Naive B cell (primary cell): Measurements from ENCODE around the gene ZNF616. TPM values are rescaled to one million over a fixed set of nuclear protein-coding genes. Genes with fewer than 3 reads are reported as not detected.

Source experiments
- ATAC-seq, 2 donors: fragments of 150-1000 bp; cut with Tn5 transposase; 2 replicates each; pipeline ENCODE4 v1.10.0; 2021; ENCODE audit warnings: low read depth in 2 of 2, mild to moderate bottlenecking in 2 of 2, moderate library complexity in 2 of 2
- DNase-seq: peaks from one replicate; pipeline ENCODE4 v3.0.0; 2022
- H3K27ac Mint-ChIP-seq, 6 donors: one replicate each; pipeline ENCODE4 v1.8.0; 2020 to 2022; ENCODE audit warnings: mild to moderate bottlenecking in 6 of 6, mixed read lengths in 6 of 6, moderate library complexity in 5 of 6, inconsistent platforms in 2 of 6
- H3K27me3 Mint-ChIP-seq, 3 donors: one replicate each; pipeline ENCODE4 v1.8.0; 2021 to 2022; ENCODE audit warnings: mixed read lengths in 3 of 3, mild to moderate bottlenecking in 1 of 3
- H3K36me3 Mint-ChIP-seq, 2 donors: one replicate each; pipeline ENCODE4 v1.8.0; 2020 to 2022; ENCODE audit warnings: mixed read lengths in 2 of 2, inconsistent platforms in 1 of 2, mild to moderate bottlenecking in 1 of 2
- H3K4me1 Mint-ChIP-seq, 3 donors: one replicate each; pipeline ENCODE4 v1.8.0; 2020 to 2022; ENCODE audit warnings: mixed read lengths in 3 of 3, inconsistent platforms in 1 of 3, mild to moderate bottlenecking in 1 of 3, moderate library complexity in 1 of 3
- H3K4me3 Mint-ChIP-seq, 8 donors: one replicate each; pipeline ENCODE4 v1.8.0; 2020 to 2022; ENCODE audit warnings: mild to moderate bottlenecking in 8 of 8, mixed read lengths in 8 of 8, moderate library complexity in 8 of 8, inconsistent platforms in 2 of 8
- H3K9me3 Mint-ChIP-seq, 7 donors: one replicate each; pipeline ENCODE4 v1.8.0; 2020 to 2022; ENCODE audit warnings: mixed read lengths in 7 of 7, mild to moderate bottlenecking in 5 of 7, inconsistent platforms in 2 of 7, moderate library complexity in 1 of 7
- polyA plus RNA-seq, 6 donors: library from polyadenylated mRNA; unstranded; fragments of 300-500 nt; fragmentation: Illumina TruSeq; gene quantifications; one replicate each; pipeline ENCODE4 v1.2.3, GENCODE V29; 2021; ENCODE audit warnings: low read depth in 6 of 6

Gene ZNF616
- polyA plus RNA-seq, 6 donors from 2014 or later: 2.2 to 7.1 (median 4.9) TPM

- Mint-ChIP-seq H3K27me3 (no peaks in the 10 kb centered on the region), H3K9me3 (peaks cover 12 to 77% (median 38%) of the 10 kb centered on the region in 7 donors), H3K4me1 (peaks cover 28 to 48% (median 39%) of the 10 kb centered on the region in 3 donors), H3K4me3 (peak within 1 kb of the TSS; percentile 94 to 99 (median 98)), H3K27ac (peak within 1 kb of the TSS; percentile 76 to 97 (median 93)), H3K36me3 (peaks cover 27 to 53% of the 10 kb centered on the region in 2 donors)
- DNase-seq (peak; percentile 83), ATAC-seq (peak; percentile 98)
These were observed 44.3 kb downstream of the ZNF616 start, which contains the start of gene ZNF841 for GRCh38 chr19:52095172-52096014. ZNF841 (minus strand) TSS chr19:52095765; CDS start chr19:52084801, 10,964 bp downstream.

GRCh38 chr19:52094526-52095130 is 45.1 kb downstream of the ZNF616 start:
- no peak for ATAC-seq
- Mint-ChIP-seq H3K27me3 (no peaks in the 10 kb centered on the region), H3K4me1 (peaks cover 30 to 51% (median 46%) of the 10 kb centered on the region in 3 donors)

GRCh38 chr19:52086481-52086880 is 53.3 kb downstream of the ZNF616 start:
- DNase-seq (no peak), ATAC-seq (no peak)
- H3K9me3 Mint-ChIP-seq: peaks cover 12 to 79% (median 40%) of the 10 kb centered on the region in 7 donors
- H3K36me3 Mint-ChIP-seq: peaks cover 85 to 91% of the 10 kb centered on the region in 2 donors
- no peak overlapping the region for H3K27ac Mint-ChIP-seq
- peaks cover 4 to 19% (median 12%) of the 10 kb centered on the region in 3 donors for H3K4me1 Mint-ChIP-seq
- H3K4me3 Mint-ChIP-seq: no peak overlapping the region
- no peaks in the 10 kb centered on the region for H3K27me3 Mint-ChIP-seq

More at GRCh38 chr19:52094526-52095130, 45.1 kb downstream of the ZNF616 start:
- Mint-ChIP-seq H3K4me3 (peak overlapping the region; percentile 94 to 99 (median 98)), H3K36me3 (peaks cover 34 to 61% of the 10 kb centered on the region in 2 donors), H3K27ac (peak overlapping the region; percentile 76 to 97 (median 93)), H3K9me3 (peaks cover 12 to 78% (median 34%) of the 10 kb centered on the region in 7 donors)
- DNase-seq: no peak

GRCh38 chr19:52070496-52070895 is 69.2 kb downstream of the ZNF616 start:
- ATAC-seq (no peak), DNase-seq (no peak)
- no peaks in the 10 kb centered on the region for H3K4me1 Mint-ChIP-seq
- H3K36me3 Mint-ChIP-seq: peaks cover 78 to 83% of the 10 kb centered on the region in 2 donors
- no peaks in the 10 kb centered on the region for H3K27me3 Mint-ChIP-seq
- peak overlapping the region in 1 of 8 donors; percentile 15 for H3K4me3 Mint-ChIP-seq
- no peak overlapping the region for H3K27ac Mint-ChIP-seq
- peaks cover 29 to 97% (median 88%) of the 10 kb centered on the region in 7 donors for H3K9me3 Mint-ChIP-seq

- no peak for ATAC-seq
- peaks cover 75 to 80% of the 10 kb centered on the region in 2 donors for H3K36me3 Mint-ChIP-seq
- H3K27ac Mint-ChIP-seq: no peak overlapping the region
- DNase-seq: no peak
- H3K4me1 Mint-ChIP-seq: no peaks in the 10 kb centered on the region
- no peak overlapping the region for H3K4me3 Mint-ChIP-seq
- H3K27me3 Mint-ChIP-seq: no peaks in the 10 kb centered on the region
- H3K9me3 Mint-ChIP-seq: peaks cover 25 to 97% (median 87%) of the 10 kb centered on the region in 7 donors
These were observed 70.1 kb downstream of the ZNF616 start for GRCh38 chr19:52069653-52070052.

- no peak for DNase-seq
- peaks cover 52 to 58% of the 10 kb centered on the region in 2 donors for H3K36me3 Mint-ChIP-seq
These were observed 73.4 kb downstream of the ZNF616 start for GRCh38 chr19:52066258-52066863.

GRCh38 chr19:52065399-52065798 is 74.3 kb downstream of the ZNF616 start:
- no peaks in the 10 kb centered on the region for H3K4me1 Mint-ChIP-seq
- H3K27me3 Mint-ChIP-seq: no peaks in the 10 kb centered on the region
- ATAC-seq (no peak), DNase-seq (no peak)
- peaks cover 42 to 58% of the 10 kb centered on the region in 2 donors for H3K36me3 Mint-ChIP-seq
- peaks cover 25 to 93% (median 78%) of the 10 kb centered on the region in 7 donors for H3K9me3 Mint-ChIP-seq
- no peak overlapping the region for H3K27ac Mint-ChIP-seq
- H3K4me3 Mint-ChIP-seq: no peak overlapping the region

More at GRCh38 chr19:52066258-52066863, 73.4 kb downstream of the ZNF616 start:
- Mint-ChIP-seq H3K4me1 (no peaks in the 10 kb centered on the region), H3K4me3 (no peak overlapping the region), H3K9me3 (peaks cover 29 to 94% (median 78%) of the 10 kb centered on the region in 7 donors), H3K27me3 (no peaks in the 10 kb centered on the region), H3K27ac (no peak overlapping the region)
- ATAC-seq: no peak

Other genes starting within 250 kb of the ZNF616 start
- 10 to 100 TPM in 5 of 6 donors, 1 to 10 TPM in 1; 8.3 to 17.7 (median 13.0) TPM for gene ZNF649, start 234.9 kb downstream of the ZNF616 start, polyA plus RNA-seq
- 1 to 10 TPM; 2.1 to 8.4 (median 6.1) TPM for gene ZNF613, start 212.5 kb downstream of the ZNF616 start, polyA plus RNA-seq
- 10 to 100 TPM; 24.0 to 42.2 (median 33.3) TPM for gene ZNF350, start 153.1 kb downstream of the ZNF616 start, polyA plus RNA-seq
- gene ZNF615, start 131.7 kb downstream of the ZNF616 start, polyA plus RNA-seq: 10 to 100 TPM in 2 of 6 donors, 1 to 10 TPM in 4; 6.9 to 14.9 (median 8.4) TPM
- 10 to 100 TPM in 3 of 6 donors, 1 to 10 TPM in 3; 7.1 to 17.2 (median 9.5) TPM for gene ZNF614, start 111.6 kb downstream of the ZNF616 start, polyA plus RNA-seq
- 1 to 10 TPM; 1.1 to 9.3 (median 5.9) TPM for gene ZNF432, start 91.1 kb downstream of the ZNF616 start, polyA plus RNA-seq
- gene ZNF841, start 44.2 kb downstream of the ZNF616 start, polyA plus RNA-seq: 1 to 10 TPM; 2.9 to 8.2 (median 4.2) TPM
- 10 to 100 TPM in 4 of 6 donors, 1 to 10 TPM in 2; 8.2 to 21.1 (median 12.0) TPM for gene ZNF836, start 31.7 kb upstream of the ZNF616 start, polyA plus RNA-seq
- 100 to 1,000 TPM; 179 to 222 (median 202) TPM for gene PPP2R1A, start 50.1 kb upstream of the ZNF616 start, polyA plus RNA-seq
- gene ZNF766, start 129.6 kb upstream of the ZNF616 start, polyA plus RNA-seq: 10 to 100 TPM; 27.8 to 62.4 (median 56.8) TPM
- gene ZNF480, start 157.2 kb upstream of the ZNF616 start, polyA plus RNA-seq: 10 to 100 TPM; 10.1 to 42.2 (median 29.7) TPM
- gene ZNF610, start 196.3 kb upstream of the ZNF616 start, polyA plus RNA-seq: 10 to 100 TPM in 1 of 6 donors, 1 to 10 TPM in 5; 1.4 to 10.7 (median 3.3) TPM
- 10 to 100 TPM; 45.2 to 74.7 (median 58.4) TPM for gene ZNF880, start 230.0 kb upstream of the ZNF616 start, polyA plus RNA-seq